Mesendoderm (in vitro differentiated cells): ENCODE data around the gene ZBTB46.
"Not testable (repeated sequence)": the region's sequence is repeated elsewhere in the genome, so short reads cannot be mapped to it uniquely, and the experiment has no call there.

Experiments
- DNase-seq: peaks from one replicate; pipeline ENCODE4 v3.0.0; 2013
- H2AK5ac ChIP-seq: 2 replicates; pipeline ENCODE4 v1.6.1; 2013; ENCODE audit warnings: low read length, inconsistent platforms
- H2BK120ac ChIP-seq: 2 replicates; pipeline ENCODE4 v1.6.1; 2013; ENCODE audit warnings: low read depth, mild to moderate bottlenecking, low read length, moderate library complexity, mixed read lengths
- H2BK15ac ChIP-seq: replicated peaks from 2 replicates; pipeline ENCODE4 v1.6.1; 2013; ENCODE audit warnings: low read depth, mild to moderate bottlenecking, moderate library complexity
- H2BK5ac ChIP-seq: 2 replicates; pipeline ENCODE4 v1.6.1; 2013; ENCODE audit warnings: low read length, inconsistent platforms
- H3K18ac ChIP-seq: 2 replicates; pipeline ENCODE4 v1.6.1; 2013; ENCODE audit warnings: mild to moderate bottlenecking, low read length, mixed read lengths
- H3K23ac ChIP-seq: one replicate; pipeline ENCODE4 v1.6.1; 2013; ENCODE audit warnings: low read length
- H3K27ac ChIP-seq: 2 replicates; pipeline ENCODE4 v1.5.1; 2013; ENCODE audit warnings: low read depth, mild to moderate bottlenecking, inconsistent platforms, low read length, moderate library complexity
- H3K27me3 ChIP-seq: 2 replicates; pipeline ENCODE4 v1.6.1; 2013; ENCODE audit warnings: low read length, control low read depth, mild to moderate bottlenecking, inconsistent platforms; ENCODE audit not compliant: insufficient read depth, poor library complexity
- H3K36me3 ChIP-seq: 2 replicates; pipeline ENCODE4 v1.6.1; 2013; ENCODE audit warnings: low read length, inconsistent platforms; ENCODE audit not compliant: control insufficient read depth, insufficient read depth
- H3K4ac ChIP-seq: one replicate; pipeline ENCODE4 v1.6.1; 2013; ENCODE audit warnings: low read depth, mild to moderate bottlenecking, low read length, moderate library complexity
- H3K4me1 ChIP-seq: 2 replicates; pipeline ENCODE4 v1.6.1; 2013; ENCODE audit warnings: low read depth, low read length, inconsistent platforms; ENCODE audit not compliant: control insufficient read depth
- H3K4me2 ChIP-seq: 2 replicates; pipeline ENCODE4 v1.6.1; 2013; ENCODE audit warnings: low read length
- H3K4me3 ChIP-seq: 2 replicates; pipeline ENCODE4 v1.5.1; 2013; ENCODE audit warnings: mild to moderate bottlenecking, low read length
- H3K56ac ChIP-seq: one replicate; pipeline ENCODE4 v1.6.1; 2013; ENCODE audit warnings: low read length
- H3K79me1 ChIP-seq: 2 replicates; pipeline ENCODE4 v1.6.1; 2013; ENCODE audit warnings: low read length, inconsistent platforms
- H3K79me2 ChIP-seq: 2 replicates; pipeline ENCODE4 v1.6.1; 2013; ENCODE audit warnings: mild to moderate bottlenecking, low read length; ENCODE audit not compliant: control insufficient read depth, insufficient read depth
- H3K9ac ChIP-seq: 2 replicates; pipeline ENCODE4 v1.6.1; 2013; ENCODE audit warnings: low read length, inconsistent platforms
- H4K5ac ChIP-seq: one replicate; pipeline ENCODE4 v1.6.1; 2013; ENCODE audit warnings: low read length
- H4K8ac ChIP-seq: one replicate; pipeline ENCODE4 v1.6.1; 2013; ENCODE audit warnings: low read depth, mild to moderate bottlenecking, control low read depth, low read length, moderate library complexity
- WGBS: extraction: QIAGEN DNeasy Blood & Tissue Kit; methylation state at CpG from one replicate; pipeline ENCODE4 v1.1.7; 2013; ENCODE audit warnings: low lambda C conversion rate, missing lambda C conversion rate; ENCODE audit not compliant: insufficient coverage; ENCODE audit errors: extremely low coverage; 5-methylcytosine and 5-hydroxymethylcytosine counted together

ZBTB46 gene

GRCh38 chr20:63854766-63855362 lies 23.8 kb upstream of the ZBTB46 start:
- peak overlapping the region; percentile 67 for H2BK5ac ChIP-seq
- H3K23ac ChIP-seq: no peak overlapping the region
- H3K27me3 ChIP-seq: no peaks in the 10 kb centered on the region
- peak overlapping the region; percentile 89 for H3K56ac ChIP-seq
- peak overlapping the region; percentile 71 for H3K18ac ChIP-seq
- H3K4ac ChIP-seq: peak overlapping the region; percentile 66
- no CpG with 5 or more reads among the region's 26 CpGs for WGBS
- peak overlapping the region; percentile 26 for H3K4me2 ChIP-seq
- H3K36me3 ChIP-seq: no peaks in the 10 kb centered on the region
- no peak overlapping the region for H4K8ac ChIP-seq
- H2AK5ac ChIP-seq: peak overlapping the region; percentile 94
- H3K9ac ChIP-seq: peak overlapping the region; percentile 74
- H3K4me1 ChIP-seq: peaks cover 5% of the 10 kb centered on the region
- peak; percentile 44 for DNase-seq
- H2BK120ac ChIP-seq: peak overlapping the region; percentile 15
- no peaks in the 10 kb centered on the region for H3K79me2 ChIP-seq
- H2BK15ac ChIP-seq: no peak overlapping the region
- H3K79me1 ChIP-seq: no peaks in the 10 kb centered on the region
- H3K4me3 ChIP-seq: no peak overlapping the region
- H3K27ac ChIP-seq: no peak overlapping the region
- H4K5ac ChIP-seq: no peak overlapping the region

- Histone ChIP-seq H3K4ac (peak overlapping the region; percentile 66), H4K5ac (no peak overlapping the region), H2BK5ac (peak overlapping the region; percentile 67), H2AK5ac (peak overlapping the region; percentile 94), H2BK15ac (no peak overlapping the region), H3K27ac (no peak overlapping the region), H3K79me1 (no peaks in the 10 kb centered on the region), H3K9ac (peak overlapping the region; percentile 74), H4K8ac (no peak overlapping the region), H3K18ac (peak overlapping the region; percentile 71), H3K23ac (peak overlapping the region; percentile 89), H3K4me2 (no peak overlapping the region), H2BK120ac (peak overlapping the region; percentile 15), H3K36me3 (no peaks in the 10 kb centered on the region), H3K27me3 (no peaks in the 10 kb centered on the region), H3K56ac (peak overlapping the region; percentile 89), H3K4me3 (no peak overlapping the region), H3K79me2 (no peaks in the 10 kb centered on the region), H3K4me1 (peaks cover 5% of the 10 kb centered on the region)
- no CpG with 5 or more reads among the region's 17 CpGs for WGBS
- DNase-seq: peak; percentile 37
These were observed 23.2 kb upstream of the ZBTB46 start for GRCh38 chr20:63854069-63854765.

DNA sequence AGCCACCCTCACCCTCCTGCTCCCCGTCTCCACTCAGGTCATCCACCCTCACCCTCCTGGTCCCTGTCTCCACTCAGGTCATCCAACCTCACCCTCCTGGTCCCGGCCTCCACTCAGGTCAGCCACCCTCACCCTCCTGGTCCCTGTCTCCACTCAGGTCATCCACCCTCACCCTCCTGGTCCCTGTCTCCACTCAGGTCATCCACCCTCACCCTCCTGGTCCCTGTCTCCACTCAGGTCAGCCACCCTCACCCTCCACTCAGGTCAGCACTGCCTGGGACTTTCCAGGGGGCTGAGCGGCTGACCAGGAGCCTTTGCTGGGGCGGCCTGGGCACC lies 22.6 kb upstream of the ZBTB46 start:
- H3K4me3 ChIP-seq, H4K5ac ChIP-seq, H3K4me2 ChIP-seq, H3K23ac ChIP-seq, H3K36me3 ChIP-seq, H3K79me2 ChIP-seq, H3K4me1 ChIP-seq, H3K27me3 ChIP-seq, H3K79me1 ChIP-seq, H3K27ac ChIP-seq, DNase-seq, H2BK120ac ChIP-seq, H4K8ac ChIP-seq, H2BK15ac ChIP-seq: not testable (repeated sequence)
- H3K9ac ChIP-seq: peak overlapping the region; percentile 13
- H3K56ac ChIP-seq: peak overlapping the region; percentile 89
- H3K18ac ChIP-seq: peak overlapping the region; percentile 71
- H2BK5ac ChIP-seq: peak overlapping the region; percentile 35
- H2AK5ac ChIP-seq: peak overlapping the region; percentile 85
- WGBS: no CpG with 5 or more reads among the region's 4 CpGs
- H3K4ac ChIP-seq: peak overlapping the region; percentile 66

DNA sequence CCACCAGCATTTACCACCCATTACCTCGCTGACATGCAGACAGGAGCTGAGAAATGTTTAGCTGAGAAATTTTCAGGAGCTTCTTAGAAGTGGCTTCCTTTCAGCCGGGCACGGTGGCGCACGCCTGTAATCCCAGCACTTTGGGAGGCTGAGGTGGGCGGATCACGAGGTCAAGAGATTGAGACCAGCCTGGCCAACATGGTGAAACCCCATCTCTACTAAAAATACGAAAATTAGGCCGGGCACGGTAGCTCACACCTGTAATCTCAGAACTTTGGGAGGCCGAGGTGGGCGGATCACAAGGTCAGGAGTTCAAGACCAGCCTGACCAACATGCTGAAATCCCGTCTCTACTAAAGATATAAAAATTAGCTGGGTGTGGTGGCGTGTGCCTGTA lies 20.5 kb upstream of the ZBTB46 start:
- H3K18ac ChIP-seq, H4K5ac ChIP-seq, H3K79me2 ChIP-seq, DNase-seq, H3K79me1 ChIP-seq, H2AK5ac ChIP-seq, H2BK120ac ChIP-seq, H3K27ac ChIP-seq, H3K56ac ChIP-seq, H4K8ac ChIP-seq, H3K27me3 ChIP-seq, H3K23ac ChIP-seq, H3K4me2 ChIP-seq, H3K9ac ChIP-seq, H2BK15ac ChIP-seq, H3K36me3 ChIP-seq, H2BK5ac ChIP-seq, H3K4ac ChIP-seq, H3K4me3 ChIP-seq: not testable (repeated sequence)
- H3K4me1 ChIP-seq: peaks cover 13% of the 10 kb centered on the region
- no CpG with 5 or more reads among the region's 14 CpGs for WGBS

DNA sequence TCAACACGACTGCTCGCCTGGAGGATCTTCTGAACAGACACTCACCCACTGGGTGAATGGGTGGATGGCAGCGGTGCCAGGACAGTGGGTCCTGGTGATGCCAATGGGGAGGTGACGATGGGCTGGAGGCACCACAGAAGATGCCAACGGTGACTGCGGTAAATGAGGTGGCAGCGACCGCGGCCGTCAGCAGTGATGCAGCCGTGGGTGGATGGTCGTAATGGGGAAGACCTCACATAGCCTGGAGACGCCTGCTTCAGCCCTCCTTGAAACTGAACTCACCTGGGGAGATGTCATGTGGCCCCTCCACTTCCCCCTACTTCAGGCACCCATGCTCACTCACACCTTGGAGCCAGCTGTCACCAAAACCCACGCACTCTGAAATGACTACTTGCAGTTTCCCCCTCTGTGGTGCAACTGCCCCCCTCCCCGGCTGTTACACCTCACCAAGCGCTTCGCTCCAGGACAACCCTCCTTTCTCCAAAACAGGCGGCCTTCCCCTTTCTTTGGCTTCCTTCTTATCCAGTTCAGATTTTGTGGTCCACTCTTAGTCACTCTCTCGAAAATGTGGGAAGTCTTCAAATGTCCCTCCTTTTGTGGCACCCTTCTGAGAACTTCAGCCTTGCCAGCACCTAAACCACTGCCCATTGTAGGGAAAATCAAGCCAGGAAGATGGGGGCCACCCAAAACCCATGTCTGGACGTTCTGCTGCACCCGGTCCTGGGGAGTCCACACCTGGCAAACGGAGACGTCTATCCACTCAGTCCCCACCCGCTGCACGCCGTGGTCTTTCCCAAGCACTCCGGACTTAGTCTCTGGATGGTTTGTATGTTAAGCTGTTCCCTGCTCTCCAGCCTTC lies 19.9 kb upstream of the ZBTB46 start:
- no peak overlapping the region for H2AK5ac ChIP-seq
- no peak overlapping the region for H2BK15ac ChIP-seq
- H3K27ac ChIP-seq: no peak overlapping the region
- no peak overlapping the region for H4K8ac ChIP-seq
- no peak overlapping the region for H3K9ac ChIP-seq
- H4K5ac ChIP-seq: no peak overlapping the region
- no peaks in the 10 kb centered on the region for H3K79me1 ChIP-seq
- H3K36me3 ChIP-seq: no peaks in the 10 kb centered on the region
- H3K4me3 ChIP-seq: no peak overlapping the region
- no peak overlapping the region for H2BK120ac ChIP-seq
- no peak overlapping the region for H3K4ac ChIP-seq
- H3K56ac ChIP-seq: no peak overlapping the region
- no peaks in the 10 kb centered on the region for H3K79me2 ChIP-seq
- no CpG with 5 or more reads among the region's 27 CpGs for WGBS
- no peak for DNase-seq
- no peak overlapping the region for H3K23ac ChIP-seq
- H3K4me2 ChIP-seq: no peak overlapping the region
- no peak overlapping the region for H3K18ac ChIP-seq
- H2BK5ac ChIP-seq: no peak overlapping the region
- H3K4me1 ChIP-seq: peaks cover 13% of the 10 kb centered on the region
- no peaks in the 10 kb centered on the region for H3K27me3 ChIP-seq
